ENCODE results near the gene FARS2.

The FARS2 gene

DNA sequence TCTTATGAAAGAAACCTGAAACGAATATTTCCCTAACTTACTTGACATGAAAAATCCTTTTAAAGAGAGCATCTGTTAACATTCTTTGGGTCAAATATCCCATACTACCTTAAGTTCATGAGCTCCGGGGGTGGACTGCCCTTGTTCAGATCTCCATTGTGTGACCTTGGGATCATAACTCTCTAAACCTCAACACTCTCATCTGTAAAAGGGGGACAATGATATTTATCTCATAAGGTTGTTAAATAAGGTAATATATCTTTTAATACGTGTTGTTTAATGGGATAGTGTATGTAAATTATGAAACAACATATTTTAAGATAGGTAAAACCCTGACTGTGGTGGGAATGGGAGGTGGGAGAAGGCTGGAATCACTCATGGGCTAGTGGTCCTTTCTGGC lies 326.3 kb downstream of the FARS2 start:
- DNase-seq (ENCODE audit: low spot score): no peak

- no peak for DNase-seq (ENCODE audit: low spot score)
Observed at GRCh38 chr6:5589422-5590141, 328.3 kb downstream of the FARS2 start.

DNA sequence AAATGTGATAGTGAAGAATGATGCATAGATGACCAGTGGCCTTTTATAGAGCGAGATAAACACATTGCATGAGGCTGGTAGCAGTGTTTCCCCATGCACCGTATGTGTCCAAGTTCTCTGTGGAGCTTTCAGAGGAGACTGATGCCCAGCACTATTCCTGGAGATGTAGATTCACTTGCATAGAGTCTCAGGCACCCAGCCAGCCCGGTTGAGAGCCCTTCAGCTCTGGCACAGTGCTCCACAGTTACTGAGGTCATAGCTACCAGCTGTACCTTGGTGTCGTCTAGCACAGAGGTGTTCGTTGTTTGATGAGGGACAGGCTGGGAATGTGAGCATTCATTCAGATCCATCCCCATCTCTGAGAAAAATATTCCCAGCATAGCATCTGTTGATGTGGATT lies 328.9 kb downstream of the FARS2 start:
- no peak for DNase-seq (ENCODE audit: low spot score)

- no peak for DNase-seq (ENCODE audit: low spot score)
Observed at GRCh38 chr6:5592886-5593519, 331.7 kb downstream of the FARS2 start.

GRCh38 chr6:5595184-5595583 lies 333.9 kb downstream of the FARS2 start:
- no peak for DNase-seq (ENCODE audit: low spot score)

GRCh38 chr6:5597413-5597812 lies 336.1 kb downstream of the FARS2 start:
- DNase-seq (ENCODE audit: low spot score): no peak

GRCh38 chr6:5598123-5598522 lies 336.8 kb downstream of the FARS2 start:
- no peak for DNase-seq (ENCODE audit: low spot score)

DNA sequence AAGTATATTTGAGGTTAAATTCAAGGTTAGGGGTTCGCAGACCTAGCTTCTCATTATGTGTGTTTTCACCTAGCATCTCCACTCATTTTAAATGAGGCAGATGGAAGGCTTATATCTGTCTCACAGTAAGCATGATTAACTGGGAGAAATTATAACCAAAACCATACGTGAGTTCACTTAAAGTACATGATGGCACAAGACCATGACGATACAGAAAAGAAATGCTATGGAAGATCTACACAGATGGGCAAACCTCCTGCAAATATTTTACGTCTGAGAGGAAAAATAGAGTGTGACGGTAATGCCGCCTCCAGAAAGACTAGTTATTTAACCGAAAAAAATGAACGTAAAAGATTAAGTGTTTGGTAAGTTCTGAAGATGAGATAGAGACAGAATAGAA lies 337.8 kb downstream of the FARS2 start:
- no peak for DNase-seq (ENCODE audit: low spot score)

DNA sequence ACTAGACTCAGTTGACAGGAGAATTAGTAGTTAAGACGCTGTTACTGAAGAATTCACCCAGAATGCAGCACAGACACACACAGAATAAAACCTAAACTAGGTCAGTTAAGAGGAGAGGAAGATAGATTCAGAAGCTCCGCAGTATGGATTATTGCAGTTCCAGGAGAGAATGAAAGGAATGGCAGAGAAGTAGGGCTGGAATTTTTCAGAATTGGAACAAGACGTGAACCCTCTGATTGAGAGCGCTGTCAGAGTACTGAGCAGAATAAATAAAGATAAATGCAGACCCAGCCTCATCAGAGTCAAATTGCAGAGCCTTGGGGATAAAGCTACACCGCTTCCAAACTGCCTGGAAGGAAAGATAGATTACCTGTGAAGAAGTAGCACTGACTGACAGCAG lies 344.6 kb downstream of the FARS2 start:
- DNase-seq (ENCODE audit: low spot score): no peak

- no peak for DNase-seq (ENCODE audit: low spot score)
Observed at GRCh38 chr6:5606546-5606945, 345.2 kb downstream of the FARS2 start.

- no peak for DNase-seq (ENCODE audit: low spot score)
Observed at GRCh38 chr6:5610640-5611039, 349.3 kb downstream of the FARS2 start.

GRCh38 chr6:5617179-5617578 lies 355.9 kb downstream of the FARS2 start:
- no peak for DNase-seq (ENCODE audit: low spot score)

- DNase-seq (ENCODE audit: low spot score): no peak
Observed at GRCh38 chr6:5619249-5619648, 357.9 kb downstream of the FARS2 start.

GRCh38 chr6:5622276-5623005 lies 361.1 kb downstream of the FARS2 start:
- DNase-seq (ENCODE audit: low spot score): no peak

- no peak for DNase-seq (ENCODE audit: low spot score)
Observed at GRCh38 chr6:5623769-5624168, 362.5 kb downstream of the FARS2 start.

- DNase-seq (ENCODE audit: low spot score): no peak
Observed at GRCh38 chr6:5624256-5624655, 362.9 kb downstream of the FARS2 start.

DNA sequence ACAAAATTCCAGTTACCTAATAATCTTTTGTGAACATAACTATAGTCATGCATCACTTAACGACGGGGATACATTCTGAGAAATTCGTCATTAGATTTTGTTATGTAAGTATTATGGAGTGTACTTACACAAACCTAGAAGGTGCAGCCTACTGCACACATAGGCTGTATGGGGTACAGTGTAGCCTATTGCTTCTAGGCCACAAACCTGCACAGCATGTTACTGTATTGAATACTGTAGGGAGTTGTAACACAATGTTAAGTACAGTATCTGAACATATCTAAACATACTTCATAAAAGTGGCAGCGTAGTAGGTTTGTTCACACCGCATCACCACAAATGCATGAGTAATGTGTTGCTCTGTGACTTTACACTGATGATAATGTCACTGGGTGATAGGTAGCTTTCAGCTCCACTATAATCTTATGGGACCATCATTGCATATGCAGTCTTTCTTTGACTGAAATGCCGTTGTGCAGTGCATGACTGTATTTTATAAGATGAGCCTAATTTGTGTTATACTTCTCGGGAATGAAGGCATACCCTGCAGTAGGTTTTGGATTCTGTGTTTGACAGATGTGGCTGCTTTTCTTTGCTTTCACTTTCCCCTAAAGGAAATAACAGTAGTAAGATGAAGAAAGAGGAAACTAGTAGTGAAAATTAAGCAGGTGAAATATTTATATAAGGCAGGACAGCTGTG lies 365.6 kb downstream of the FARS2 start:
- no peak for DNase-seq (ENCODE audit: low spot score)

DNA sequence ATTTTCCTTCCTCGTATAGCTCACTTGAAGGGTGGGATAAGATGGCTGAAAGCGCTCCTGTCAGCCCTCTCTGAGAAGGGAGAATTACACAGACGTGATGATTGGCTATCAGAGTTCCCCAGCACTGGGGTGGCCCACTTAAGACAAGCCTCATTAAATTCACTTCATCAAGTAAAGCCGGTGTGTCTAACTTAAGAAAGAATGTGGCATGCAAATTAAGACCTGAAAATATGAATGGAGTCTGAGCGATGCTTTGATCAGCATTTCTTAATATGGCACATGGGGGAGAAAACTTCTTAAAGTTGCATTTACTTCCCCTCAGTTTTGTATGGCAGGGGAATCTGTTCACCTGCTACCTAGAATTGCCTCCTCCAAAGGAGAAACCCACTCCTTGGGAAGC lies 369.3 kb downstream of the FARS2 start:
- DNase-seq (ENCODE audit: low spot score): no peak

DNA sequence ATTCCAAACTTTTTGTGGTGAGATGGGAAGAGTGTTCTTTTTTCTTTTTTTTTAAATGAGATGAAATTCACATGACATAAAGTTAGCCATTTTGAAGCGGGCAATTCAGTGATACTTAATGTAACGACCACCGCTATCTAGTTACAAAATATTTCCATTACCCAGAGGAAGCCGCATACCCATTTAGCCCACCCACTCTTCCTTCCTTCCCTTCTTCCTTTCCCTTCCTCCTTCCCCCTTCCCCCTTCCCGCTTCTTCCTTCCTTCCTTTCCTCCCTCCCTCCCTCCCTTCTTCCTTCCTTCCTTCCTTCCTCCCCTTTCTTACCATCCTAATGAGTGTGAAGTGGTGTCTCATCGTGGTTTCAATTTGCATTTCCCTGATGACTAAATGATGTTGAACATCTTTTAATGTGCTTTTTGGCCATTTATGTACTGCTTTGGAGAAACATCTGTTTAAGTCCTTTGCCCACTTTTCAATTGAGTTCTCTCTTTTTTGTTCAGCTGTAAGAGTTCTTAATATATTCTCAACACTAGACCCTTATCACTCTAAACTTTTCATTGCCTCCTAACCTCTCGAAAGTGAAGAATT lies 371.1 kb downstream of the FARS2 start:
- no peak for DNase-seq (ENCODE audit: low spot score)

- DNase-seq (ENCODE audit: low spot score): no peak
Observed at GRCh38 chr6:5634525-5634924, 373.2 kb downstream of the FARS2 start.

DNA sequence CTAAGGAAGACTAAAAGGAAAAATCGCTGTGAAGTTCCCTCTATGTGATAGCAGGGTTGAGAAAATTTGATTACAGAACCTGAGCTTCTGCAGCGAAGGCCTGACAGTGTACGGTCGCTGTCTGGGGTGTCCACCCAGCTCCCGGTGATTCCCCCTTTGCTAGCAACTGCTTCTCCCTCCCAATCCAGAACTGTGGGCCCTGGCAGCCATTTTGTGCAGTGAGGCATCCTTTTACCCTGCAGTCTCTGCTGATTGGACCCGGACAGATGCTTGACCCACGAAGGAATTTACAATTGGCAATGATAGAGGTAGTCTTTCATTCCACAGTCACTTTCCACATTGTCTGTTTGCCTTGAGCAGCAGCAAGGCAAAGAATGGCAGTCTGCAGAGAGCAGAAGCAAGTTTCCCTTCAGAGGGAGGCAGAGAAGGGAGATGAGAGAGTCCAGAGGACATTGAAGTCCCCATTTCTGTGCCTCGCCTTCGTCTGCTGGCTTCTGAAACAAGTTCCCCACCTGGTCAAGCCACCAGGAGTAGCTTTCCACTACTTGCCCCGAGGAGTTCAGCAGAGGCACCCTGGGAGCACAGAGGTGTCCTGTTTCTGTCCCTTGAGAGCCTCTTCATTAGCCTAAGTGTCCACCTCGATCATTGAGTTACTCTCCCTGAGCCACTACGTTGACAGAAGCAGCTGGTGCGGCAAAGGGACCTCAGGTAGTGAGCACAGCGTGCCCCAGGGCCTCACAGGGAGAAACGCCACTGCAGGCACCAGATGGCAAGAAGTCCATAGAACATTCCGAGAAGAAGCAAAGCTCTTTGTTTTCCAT lies 375.1 kb downstream of the FARS2 start:
- DNase-seq (ENCODE audit: low spot score): no peak

All from hematopoietic multipotent progenitor cell treated with erythropoietin and hydrocortisone succinate and interleukin-3 and kit ligand, for 17 days (in vitro differentiated cells).